ENCODE measurements around the gene SPRY4. TPM values are rescaled to one million over a fixed set of nuclear protein-coding genes. Genes with fewer than 3 reads are reported as not detected.
A peak's percentile ranks its signal among the peaks of the same experiment; 100 is the strongest.
"Not testable (repeated sequence)": the region's sequence is repeated elsewhere in the genome, so short reads cannot be mapped to it uniquely, and the experiment has no call there.

Gene SPRY4, protein sequence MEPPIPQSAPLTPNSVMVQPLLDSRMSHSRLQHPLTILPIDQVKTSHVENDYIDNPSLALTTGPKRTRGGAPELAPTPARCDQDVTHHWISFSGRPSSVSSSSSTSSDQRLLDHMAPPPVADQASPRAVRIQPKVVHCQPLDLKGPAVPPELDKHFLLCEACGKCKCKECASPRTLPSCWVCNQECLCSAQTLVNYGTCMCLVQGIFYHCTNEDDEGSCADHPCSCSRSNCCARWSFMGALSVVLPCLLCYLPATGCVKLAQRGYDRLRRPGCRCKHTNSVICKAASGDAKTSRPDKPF
- 10.0 and 11.0 TPM in 2 replicates for total RNA-seq
- polyA plus RNA-seq: 4.4 and 7.3 TPM in 2 replicates

DNA sequence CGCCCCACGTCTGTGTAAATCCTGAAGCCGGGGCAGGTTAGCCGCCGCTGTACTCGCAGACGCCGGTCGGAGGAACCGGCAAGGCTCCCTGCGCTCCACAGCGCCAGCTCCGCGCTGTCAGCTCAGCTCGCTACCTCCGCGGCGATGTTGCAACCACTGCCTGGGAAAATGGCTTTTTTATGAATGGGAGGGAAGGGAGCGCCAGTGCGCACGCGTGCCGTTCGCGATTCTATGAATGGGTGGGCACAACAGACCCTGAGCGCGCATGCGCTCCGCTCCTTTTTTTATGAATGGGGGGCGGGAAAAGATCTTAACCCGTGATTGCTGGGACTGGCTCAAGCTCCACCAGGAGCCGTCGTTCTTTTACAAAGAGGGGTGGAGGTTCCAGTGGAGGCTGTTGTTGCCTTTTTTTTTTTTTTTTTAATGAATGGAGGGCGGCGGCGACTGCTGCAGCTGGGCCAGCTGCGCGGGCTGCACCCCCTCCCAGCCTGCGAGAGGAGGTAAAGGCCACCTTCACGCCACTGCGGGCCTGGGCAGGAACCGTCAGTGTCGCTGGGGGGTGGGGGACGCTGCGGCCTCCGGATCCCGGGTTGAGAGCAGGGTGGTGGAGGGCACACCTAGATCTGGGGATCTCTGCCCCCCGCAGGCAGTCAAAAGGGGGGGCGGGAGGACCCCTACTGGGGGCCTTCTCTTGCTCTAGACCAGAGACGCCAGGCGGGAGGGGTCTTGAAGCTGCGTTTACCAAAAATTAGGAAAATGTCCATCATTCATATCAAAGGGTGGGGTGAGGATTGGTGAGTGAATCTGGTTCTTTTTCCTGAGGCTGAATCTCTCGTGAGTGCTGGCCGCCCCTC lies at the start of gene SPRY4:
Gene SPRY4 (minus strand): TSS at position 151 of the 854 bp plus-strand sequence. CDS start 9,913 bp downstream, outside the sequence.
- TF ChIP-seq, protein P1, sequence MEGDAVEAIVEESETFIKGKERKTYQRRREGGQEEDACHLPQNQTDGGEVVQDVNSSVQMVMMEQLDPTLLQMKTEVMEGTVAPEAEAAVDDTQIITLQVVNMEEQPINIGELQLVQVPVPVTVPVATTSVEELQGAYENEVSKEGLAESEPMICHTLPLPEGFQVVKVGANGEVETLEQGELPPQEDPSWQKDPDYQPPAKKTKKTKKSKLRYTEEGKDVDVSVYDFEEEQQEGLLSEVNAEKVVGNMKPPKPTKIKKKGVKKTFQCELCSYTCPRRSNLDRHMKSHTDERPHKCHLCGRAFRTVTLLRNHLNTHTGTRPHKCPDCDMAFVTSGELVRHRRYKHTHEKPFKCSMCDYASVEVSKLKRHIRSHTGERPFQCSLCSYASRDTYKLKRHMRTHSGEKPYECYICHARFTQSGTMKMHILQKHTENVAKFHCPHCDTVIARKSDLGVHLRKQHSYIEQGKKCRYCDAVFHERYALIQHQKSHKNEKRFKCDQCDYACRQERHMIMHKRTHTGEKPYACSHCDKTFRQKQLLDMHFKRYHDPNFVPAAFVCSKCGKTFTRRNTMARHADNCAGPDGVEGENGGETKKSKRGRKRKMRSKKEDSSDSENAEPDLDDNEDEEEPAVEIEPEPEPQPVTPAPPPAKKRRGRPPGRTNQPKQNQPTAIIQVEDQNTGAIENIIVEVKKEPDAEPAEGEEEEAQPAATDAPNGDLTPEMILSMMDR (IDR thresholded peaks at IDR 0.05; ENCODE audit: low read depth, low read length): no peak

DNA sequence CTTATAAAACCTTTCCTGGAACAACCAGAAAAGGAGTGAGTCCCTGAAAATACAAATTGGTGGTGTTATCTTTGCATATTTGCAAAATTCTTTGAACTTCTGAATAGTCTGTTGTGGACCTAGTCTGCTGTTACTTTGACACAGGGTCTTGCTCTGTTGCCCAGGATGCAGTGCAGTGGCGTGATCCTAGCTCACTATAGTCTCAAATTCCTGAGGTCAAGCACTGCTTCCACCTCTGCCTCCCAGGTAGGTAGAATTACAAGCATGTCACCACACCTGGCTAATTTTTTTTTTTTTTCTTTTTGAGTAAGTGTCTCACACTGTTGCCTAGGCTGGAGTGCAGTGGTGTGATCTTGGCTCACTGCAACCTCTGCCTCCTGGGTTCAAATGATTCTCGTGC lies 43.7 kb upstream of the SPRY4 start:
- DNase-seq (ENCODE audit: low read depth in 1 of 2, low spot score in 1 of 2): no peak
- H3K36me3 ChIP-seq: no peaks in the 10 kb centered on the region
- no peaks in the 10 kb centered on the region for H3K27me3 ChIP-seq
- no peak overlapping the region for H3K4me3 ChIP-seq
- peaks cover 14% of the 10 kb centered on the region for H3K4me1 ChIP-seq (ENCODE audit: low read depth)
- TF ChIP-seq, protein P1 (IDR thresholded peaks at IDR 0.05; ENCODE audit: low read depth, low read length): no peak
- H3K9me3 ChIP-seq (ENCODE audit: low read depth): no peaks in the 10 kb centered on the region
- no peak overlapping the region for H3K27ac ChIP-seq

More for the DNA sequence above, at the start of gene SPRY4:
- DNase-seq (ENCODE audit: low read depth in 1 of 2, low spot score in 1 of 2): peak; percentile 97 to 99
- Histone ChIP-seq H3K9me3 (ENCODE audit: low read depth) (no peaks in the 10 kb centered on the region), H3K36me3 (no peaks in the 10 kb centered on the region), H3K27me3 (no peaks in the 10 kb centered on the region), H3K27ac (peak within 1 kb of the TSS; percentile 62), H3K4me3 (peak within 1 kb of the TSS; percentile 51), H3K4me1 (ENCODE audit: low read depth) (peaks cover 29% of the 10 kb centered on the region)

DNA sequence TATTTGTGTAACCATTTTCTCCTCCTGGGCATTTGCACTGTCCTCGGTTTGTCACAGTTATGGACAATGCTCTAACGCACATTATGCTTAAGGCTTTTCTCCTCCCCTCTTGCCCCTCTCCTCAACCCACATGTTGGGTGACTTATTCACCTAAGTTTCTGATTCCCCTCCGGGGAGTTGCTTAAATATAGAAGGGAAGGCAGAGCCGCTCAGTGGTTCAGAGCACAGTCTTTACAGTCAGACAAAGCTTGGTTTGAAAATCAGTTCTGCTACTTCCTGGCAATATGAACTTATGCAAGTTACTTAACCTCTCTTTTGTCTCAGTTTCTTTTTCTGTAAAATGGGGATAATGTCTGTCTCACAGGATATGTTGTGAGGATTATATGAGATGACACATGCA lies 41.2 kb upstream of the SPRY4 start:
- peaks cover 25% of the 10 kb centered on the region for H3K4me1 ChIP-seq (ENCODE audit: low read depth)
- TF ChIP-seq, protein P1 (IDR thresholded peaks at IDR 0.05; ENCODE audit: low read depth, low read length): no peak
- no peaks in the 10 kb centered on the region for H3K9me3 ChIP-seq (ENCODE audit: low read depth)
- DNase-seq (ENCODE audit: low read depth in 1 of 2, low spot score in 1 of 2): no peak
- H3K4me3 ChIP-seq: no peak overlapping the region
- H3K27ac ChIP-seq: no peak overlapping the region
- H3K27me3 ChIP-seq: no peaks in the 10 kb centered on the region
- H3K36me3 ChIP-seq: no peaks in the 10 kb centered on the region

DNA sequence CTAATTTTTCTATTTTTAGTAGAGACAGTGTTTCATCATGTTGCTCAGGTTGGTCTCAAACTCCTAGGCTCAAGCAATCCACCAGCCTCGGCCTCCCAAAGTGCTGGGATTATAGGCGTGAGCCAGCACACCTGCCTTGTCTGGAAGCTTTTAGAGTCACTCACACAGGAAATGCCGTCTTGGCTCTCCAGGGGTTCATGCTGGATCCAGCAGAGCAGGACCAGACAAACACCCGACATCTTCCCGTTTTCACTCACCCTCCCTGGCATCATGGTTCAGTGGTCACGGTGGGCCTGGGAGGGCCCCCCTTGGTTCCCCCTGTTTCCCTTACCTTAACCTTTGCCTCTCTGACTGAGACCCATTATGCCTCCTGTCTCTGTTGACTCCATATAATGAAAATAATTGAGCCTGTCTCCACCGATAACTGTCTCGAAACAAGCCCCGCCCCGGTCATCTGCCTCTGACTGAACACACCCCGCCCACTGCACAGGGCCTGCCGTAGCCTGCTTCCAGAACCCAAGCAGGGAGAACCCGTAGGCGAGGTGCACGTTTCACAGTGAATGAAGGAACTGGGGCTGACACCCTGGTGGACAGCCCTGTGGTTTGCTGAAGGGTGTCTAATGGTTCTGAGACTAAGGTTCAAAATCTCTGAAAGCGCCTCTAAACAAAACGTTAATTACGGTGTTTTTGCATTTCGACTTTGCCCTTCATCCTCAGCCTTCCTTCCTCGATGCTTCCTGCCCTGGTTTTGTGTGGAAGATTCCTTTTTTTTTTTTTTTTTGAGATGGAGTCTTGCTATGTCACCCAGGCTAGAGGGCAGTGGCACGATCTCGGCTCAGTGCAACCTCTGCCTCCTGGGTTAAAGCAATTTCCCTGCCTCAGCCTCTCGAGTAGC lies 39.7 kb upstream of the SPRY4 start:
- Histone ChIP-seq H3K9me3 (ENCODE audit: low read depth) (no peaks in the 10 kb centered on the region), H3K4me1 (ENCODE audit: low read depth) (peaks cover 29% of the 10 kb centered on the region), H3K27ac (no peak overlapping the region), H3K27me3 (no peaks in the 10 kb centered on the region), H3K36me3 (no peaks in the 10 kb centered on the region), H3K4me3 (no peak overlapping the region)
- TF ChIP-seq, protein P1 (IDR thresholded peaks at IDR 0.05; ENCODE audit: low read depth, low read length): no peak
- DNase-seq (ENCODE audit: low read depth in 1 of 2, low spot score in 1 of 2): no peak

DNA sequence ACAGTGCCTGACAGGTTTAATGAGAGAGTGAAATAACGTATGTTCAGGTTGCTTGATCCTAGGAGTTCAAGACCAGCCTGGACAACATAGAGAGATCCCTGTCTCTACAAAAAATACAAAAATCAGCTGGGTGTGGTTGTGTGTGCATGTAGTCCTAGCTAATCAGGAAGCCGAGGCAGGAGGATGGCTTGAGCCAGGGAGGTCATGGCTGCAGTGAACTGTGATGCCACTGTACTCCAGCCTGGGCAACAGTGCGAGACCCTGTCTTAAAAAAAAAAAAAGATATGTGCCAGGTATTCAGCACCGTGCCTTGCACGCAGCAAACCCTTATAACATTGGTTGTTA lies 38.8 kb upstream of the SPRY4 start:
- H3K4me1 ChIP-seq (ENCODE audit: low read depth): peaks cover 29% of the 10 kb centered on the region
- DNase-seq (ENCODE audit: low read depth in 1 of 2, low spot score in 1 of 2): no peak
- no peaks in the 10 kb centered on the region for H3K9me3 ChIP-seq (ENCODE audit: low read depth)
- TF ChIP-seq, protein P1 (IDR thresholded peaks at IDR 0.05; ENCODE audit: low read depth, low read length): no peak
- no peak overlapping the region for H3K4me3 ChIP-seq
- H3K36me3 ChIP-seq: no peaks in the 10 kb centered on the region
- no peaks in the 10 kb centered on the region for H3K27me3 ChIP-seq
- no peak overlapping the region for H3K27ac ChIP-seq

DNA sequence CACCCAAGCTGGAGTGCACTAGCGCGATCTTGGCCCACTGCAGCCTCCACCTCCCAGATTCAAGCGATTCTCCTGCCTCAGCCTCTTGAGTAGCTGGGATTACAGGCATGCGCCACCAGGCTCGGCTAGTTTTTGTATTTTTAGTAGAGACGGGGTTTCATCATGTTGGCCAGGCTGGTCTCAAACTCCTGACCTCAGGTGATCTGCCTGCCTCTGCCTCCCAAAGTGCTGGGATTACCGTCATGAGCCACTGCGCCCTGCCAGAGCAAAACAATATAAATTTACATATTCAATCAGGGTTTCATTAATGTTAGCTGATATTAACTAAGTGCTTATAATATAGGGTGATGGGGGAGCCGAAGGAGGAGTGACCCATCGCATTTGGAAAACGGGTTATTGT lies 37.4 kb upstream of the SPRY4 start:
- H3K4me1 ChIP-seq (ENCODE audit: low read depth): peaks cover 17% of the 10 kb centered on the region
- not testable (repeated sequence) for DNase-seq (ENCODE audit: low read depth in 1 of 2, low spot score in 1 of 2)

More for the DNA sequence above, 37.4 kb upstream of the SPRY4 start:
- H3K36me3 ChIP-seq; H3K9me3 ChIP-seq (ENCODE audit: low read depth); H3K27me3 ChIP-seq; H3K4me3 ChIP-seq: not testable (repeated sequence)
- H3K27ac ChIP-seq: peak overlapping the region; percentile 94
